SK-N-SH treated with all-trans-retinoic acid at 6 μM for 48 hours (cell line): ENCODE measurements around the gene COBL.

ENCODE experiments used
- CSDC2 ChIP-seq: fragments of 250-450 bp; sonication (Bioruptor Pico); IDR thresholded peaks from 2 replicates; pipeline ENCODE4 v1.5.0; 2020; ENCODE audit warnings: mild to moderate bottlenecking, moderate library complexity
- OSR1 ChIP-seq: fragments of 250-450 bp; sonication (Bioruptor Pico); IDR thresholded peaks from 2 replicates; pipeline ENCODE4 v1.8.0; 2022; ENCODE audit warnings: moderate library complexity, mild to moderate bottlenecking, inconsistent platforms
- PPARA ChIP-seq: fragments of 250-450 bp; sonication (Bioruptor Pico); IDR thresholded peaks from 2 replicates; pipeline ENCODE4 v1.5.0; 2020; ENCODE audit warnings: mild to moderate bottlenecking, borderline replicate concordance
- ZFP30 ChIP-seq: fragments of 450-650 bp; formaldehyde crosslinking; IDR thresholded peaks from 2 replicates; pipeline ENCODE4 v1.5.0; 2022; ENCODE audit warnings: mild to moderate bottlenecking, moderate library complexity

DNA sequence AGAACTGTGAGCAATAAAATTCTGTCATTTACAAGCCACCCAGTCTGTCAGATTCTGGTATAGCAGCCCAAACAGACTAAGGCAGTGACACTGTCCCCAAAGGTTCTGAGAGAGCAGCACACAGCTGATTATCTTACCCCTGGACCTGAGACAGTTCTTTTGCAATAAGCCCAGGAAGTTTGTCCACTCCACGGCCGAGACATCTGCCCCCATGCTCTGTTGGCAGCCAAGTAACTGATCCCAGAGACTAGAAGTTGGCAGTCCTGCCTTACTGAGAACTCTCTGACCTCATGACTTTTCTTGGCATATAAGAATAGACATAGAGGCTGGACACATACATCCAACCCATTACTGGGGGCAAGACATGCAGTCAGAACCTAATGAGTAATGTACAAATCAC lies 290.9 kb downstream of the COBL start:
- TF ChIP-seq PPARA (CRISPR knock-in tag) (no peak), CSDC2 (CRISPR knock-in tag) (no peak), ZFP30 (CRISPR knock-in tag) (no peak), OSR1 (CRISPR knock-in tag) (no peak)
